ENCODE results near the gene AIMP1.
"Not testable (repeated sequence)": the region's sequence is repeated elsewhere in the genome, so short reads cannot be mapped to it uniquely, and the experiment has no call there.

The AIMP1 gene

DNA sequence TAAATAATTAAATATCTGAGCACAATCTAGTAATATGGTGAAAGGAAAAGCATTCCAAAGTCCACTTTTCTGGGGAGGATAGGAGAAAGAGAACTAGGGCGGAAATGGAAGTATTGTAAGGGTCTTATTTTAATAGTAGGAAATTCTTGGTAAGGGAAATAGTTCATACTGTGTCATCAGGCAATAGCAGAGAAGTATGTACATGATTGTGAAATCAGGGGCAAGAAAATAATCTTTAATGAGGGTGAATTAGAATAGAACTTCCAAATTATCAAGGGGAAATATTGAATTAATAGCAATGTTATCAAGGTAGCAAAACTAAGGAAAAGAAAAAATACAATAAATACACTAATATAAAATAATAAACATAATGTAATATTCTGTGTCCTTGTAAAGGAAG is 37.4 kb downstream of the AIMP1 start:
- no peak for DNase-seq

DNA sequence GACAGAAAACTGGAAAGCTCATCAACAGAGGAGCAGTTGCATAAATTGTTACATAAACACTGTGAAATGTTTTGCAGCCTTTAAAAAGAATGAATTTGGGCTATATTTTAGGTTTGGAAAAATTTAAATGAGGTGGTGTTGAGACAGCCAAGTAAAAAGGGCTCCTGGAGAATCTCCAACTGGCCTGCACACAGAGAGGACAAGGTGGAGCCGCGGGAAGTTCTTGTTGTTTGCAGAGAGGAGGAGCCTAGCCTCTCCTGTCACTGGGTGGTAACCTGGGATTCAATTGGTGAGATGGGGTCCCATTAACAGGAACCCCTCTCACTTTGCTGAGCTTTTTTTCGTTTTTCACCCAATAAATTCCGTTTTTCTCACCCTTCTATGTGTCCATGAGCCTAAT is 38.8 kb downstream of the AIMP1 start:
- DNase-seq = no peak

DNA sequence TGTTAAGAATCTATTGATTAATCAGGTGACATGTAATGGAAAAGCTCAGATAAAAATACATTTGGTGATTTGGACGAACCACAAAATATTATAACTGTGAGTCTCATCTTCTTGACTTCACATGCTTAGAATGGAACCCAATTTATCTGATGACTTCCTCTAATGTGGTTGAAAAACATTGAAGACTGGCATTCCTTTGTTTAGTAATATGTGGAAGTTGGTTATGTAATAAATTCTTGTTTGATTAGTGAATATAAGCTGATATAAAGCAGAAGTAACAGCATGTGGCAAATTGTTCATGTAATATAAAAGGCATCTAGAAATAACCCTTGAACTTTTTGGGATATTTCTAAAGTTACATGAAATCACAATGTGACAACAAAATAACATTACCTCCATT is 42.5 kb downstream of the AIMP1 start:
- no peak for DNase-seq

DNA sequence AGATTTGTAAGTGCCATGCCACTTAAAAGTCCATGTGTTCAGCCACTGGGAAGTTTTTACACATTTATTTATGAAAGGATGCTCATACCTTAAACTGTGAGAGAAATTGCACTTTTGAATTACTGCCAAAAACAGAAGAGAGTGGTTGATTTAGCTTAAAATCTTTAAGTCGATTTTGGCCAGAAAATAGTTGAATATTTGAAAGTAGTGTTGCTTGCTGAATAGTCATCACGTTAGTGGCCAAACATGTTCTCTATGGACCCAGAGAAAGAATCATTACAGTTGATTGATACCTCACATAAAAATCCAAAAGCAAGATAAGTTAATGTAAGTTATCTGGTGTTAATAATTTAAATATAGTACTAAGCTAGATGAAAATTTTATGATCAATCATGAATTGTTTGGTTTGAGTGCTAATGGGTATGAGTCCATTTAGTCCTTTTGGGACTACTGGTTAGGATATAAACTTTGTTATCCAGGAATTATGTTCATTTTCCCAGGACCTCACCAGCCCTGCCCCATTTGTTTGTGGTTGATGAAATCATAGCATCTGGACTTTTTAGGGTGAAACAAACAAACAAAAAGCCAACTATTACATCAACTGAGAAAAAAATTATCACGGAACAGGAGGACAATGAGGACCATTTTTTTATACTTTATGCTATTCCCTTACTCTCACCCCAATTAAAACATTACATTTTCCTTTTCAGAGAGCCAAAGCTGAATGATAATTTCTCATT is 45.9 kb downstream of the AIMP1 start:
- no peak for DNase-seq

DNA sequence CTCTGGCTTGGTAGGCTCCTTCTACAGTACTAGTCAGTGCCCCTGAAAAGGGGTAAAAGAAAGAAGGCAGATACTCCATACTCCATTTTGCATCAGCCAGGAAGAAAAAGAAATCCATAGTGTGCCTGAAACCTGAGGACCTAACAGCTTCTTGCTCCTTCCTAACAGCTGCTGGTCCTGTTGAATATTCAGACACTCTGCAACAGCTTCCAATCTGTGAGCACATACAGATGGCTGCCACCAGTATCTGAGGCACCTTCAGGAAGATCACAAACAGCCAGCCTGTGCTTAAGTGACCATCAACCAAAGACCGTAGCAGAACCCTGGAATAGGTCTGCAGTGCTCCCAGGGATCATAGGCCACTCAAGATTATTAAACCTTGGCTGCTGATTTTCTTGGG is 47.9 kb downstream of the AIMP1 start:
- no peak for DNase-seq

DNA sequence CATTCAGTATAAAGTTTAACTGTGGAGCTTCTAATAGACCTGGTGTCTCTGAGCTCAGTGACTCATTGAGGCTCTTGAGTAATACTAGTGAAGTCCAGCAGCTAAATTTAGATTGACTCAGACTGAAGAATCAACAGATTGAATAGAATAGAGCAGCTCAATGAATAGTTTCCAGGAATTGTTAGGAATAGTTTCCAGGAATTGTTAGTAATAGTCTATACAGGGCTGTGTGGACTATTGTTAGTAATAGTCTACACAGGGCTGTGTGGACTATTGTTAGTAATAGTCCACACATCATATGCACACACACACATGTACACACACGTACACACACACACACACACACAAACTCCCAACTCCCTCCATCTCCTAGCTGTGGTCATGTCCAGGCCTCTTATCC is 49.3 kb downstream of the AIMP1 start:
- no peak for DNase-seq

DNA sequence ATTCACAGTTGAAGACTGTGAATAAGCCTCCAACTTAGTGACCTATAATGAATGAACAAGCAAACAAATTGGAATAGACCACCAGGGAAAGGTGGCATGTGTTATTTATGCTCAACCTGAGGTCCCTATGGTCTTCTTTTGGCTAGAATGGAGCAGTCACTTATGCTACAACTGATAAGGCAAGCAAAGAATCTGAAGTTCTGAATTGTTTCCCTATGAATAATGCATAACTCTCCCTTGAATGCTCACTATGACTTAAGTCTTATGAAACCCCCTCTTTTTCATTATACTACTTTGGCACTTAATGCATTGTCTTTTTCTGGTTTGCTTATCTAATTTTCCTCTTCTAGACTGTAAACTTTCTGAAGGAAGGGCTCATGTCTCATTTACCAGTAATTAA is 49.7 kb downstream of the AIMP1 start:
- no peak for DNase-seq

DNA sequence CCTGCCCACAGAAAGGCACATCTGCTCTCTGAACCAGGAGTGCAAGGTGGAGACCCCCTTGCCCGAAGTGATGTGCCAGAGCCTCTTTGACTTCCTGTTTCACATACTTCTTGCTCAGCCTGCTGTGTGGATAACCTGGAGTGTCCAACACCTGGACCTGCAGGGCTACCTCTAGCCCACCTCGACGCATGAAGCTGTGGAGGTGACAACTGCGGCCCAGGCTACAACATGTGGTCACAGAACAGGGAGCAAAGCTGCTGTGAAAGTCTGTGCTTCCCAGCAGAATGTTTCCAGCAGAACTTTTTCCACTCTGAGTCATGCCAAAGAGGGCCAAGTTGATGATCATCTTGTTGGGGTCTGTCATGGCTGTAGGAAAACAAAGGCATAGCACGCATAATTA is 50.7 kb downstream of the AIMP1 start:
- DNase-seq = no peak

DNA sequence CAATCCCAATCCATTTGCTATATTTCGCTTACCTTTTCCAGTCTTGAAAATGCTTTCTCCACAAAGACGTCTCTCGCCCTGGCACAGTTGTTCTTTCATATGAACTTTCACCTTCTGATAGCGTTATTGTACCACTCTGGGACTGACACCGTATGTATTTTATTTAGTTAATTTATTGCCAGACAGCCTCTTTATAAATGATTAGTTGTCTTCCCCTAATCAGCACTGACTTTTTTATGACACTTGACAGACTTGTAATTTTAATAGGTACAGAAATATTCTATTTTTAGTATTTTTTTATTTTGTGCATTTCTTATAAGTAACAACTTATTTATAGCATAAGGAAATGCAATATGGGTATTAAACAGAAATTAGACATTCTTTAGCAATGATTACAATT is 52.3 kb downstream of the AIMP1 start, which contains the start of gene GIMD1:
GIMD1 (minus strand) TSS at position 101 of the 400 bp plus-strand sequence. CDS start 1,343 bp downstream, outside the sequence.
- no peak for DNase-seq

DNA sequence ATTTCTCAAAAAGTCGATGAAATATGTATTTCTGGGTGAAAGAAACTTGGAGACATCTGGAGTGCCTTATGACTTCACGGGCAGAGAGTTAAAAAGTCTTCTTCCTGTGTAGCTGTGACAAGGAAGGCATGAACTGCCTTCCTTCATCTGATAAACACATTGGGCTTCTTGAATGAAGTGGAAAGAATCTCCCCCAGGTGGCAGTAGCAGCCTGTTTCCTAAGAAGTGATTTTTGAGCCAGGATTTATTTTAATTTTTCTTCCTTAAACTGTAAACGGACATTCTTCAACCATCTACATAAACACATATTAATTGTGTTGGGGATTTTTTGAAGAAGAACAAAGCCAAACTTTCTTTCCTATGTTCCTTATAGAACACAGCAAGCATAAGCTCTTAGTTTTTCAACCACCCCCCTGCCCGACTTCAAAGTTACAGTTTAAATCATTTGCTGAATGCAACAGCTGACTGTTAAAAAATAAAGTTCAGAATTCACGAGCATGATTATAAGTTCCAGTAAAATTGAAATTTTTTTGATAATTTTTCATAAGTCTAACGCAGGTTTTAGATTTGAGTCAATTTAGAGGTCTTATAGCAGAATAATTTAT is 53.2 kb downstream of the AIMP1 start:
- DNase-seq = peak; percentile 44

DNA sequence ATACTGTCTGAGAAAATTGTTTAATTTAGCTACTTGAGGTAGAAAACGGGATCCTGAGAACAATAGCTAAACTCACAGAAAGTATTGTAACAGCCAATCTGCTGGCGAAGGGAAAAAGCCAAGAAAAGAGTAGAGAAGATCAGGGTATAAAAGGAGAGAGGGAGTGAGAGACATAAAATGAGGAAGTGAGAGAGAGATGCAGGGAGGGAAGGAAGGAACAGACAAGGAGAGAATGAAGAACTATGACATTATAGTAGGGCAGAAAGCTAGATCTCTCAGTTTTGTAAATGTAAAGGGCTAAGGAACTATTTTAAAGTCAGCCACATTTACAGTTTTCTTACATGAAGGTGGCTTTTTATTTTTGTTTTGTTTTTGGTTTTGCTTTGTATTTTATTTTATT is 53.9 kb downstream of the AIMP1 start:
- no peak for DNase-seq

DNA sequence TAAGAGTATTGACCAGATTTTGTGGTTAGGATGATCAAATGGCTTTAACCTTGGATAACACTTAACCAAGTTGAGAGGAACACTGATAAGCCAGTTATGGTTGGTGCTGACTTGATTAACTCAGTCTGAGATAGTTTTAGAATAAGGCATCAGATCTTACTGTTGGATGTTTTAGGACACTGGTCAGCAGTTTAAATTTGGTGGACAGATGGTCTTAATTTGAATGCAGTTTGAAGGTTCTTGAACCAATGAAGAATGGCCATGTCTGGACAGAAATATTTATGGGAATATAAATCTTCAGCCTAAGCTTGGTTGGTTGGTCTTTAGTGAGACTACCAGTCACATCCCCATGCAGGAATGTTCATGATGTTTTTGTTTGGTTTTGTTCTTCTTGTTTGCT is 54.8 kb downstream of the AIMP1 start:
- no peak for DNase-seq

DNA sequence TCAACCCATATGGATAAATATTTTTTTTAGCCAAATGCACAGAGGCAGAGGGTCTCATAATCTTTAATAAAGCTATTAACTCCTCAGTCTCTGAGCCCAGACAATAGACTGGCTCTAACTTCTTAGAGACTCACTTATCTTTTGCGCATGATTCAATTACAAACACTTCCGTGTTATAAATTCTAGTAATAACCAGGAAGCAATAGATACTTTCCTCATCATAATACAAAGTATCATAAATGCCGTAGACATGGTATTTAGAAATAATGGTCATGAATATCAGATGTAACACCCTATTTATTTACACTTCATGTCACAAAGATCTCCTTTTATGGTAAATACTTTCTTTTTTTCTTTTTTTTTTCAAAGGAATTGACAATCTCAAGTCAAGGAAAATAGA is 56.7 kb downstream of the AIMP1 start:
- DNase-seq = no peak

DNA sequence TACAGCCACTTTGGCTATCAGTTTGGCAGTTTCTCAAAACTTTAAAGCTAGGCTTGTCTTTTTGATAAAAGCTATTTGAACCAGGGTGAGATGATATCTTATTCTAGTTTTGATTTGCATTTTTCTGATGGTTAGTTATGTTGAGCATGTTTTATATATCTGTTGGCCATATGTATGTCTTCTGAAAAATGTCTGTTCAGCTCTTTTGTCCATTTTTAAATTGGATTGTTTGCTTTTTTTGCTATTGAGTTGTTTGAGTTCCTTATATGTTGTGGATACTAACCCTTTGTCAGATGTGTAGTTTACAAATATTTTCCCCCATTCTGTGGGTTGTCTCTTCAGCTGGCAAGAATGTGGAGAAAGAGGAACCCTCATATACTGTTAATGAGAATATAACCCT is 63.8 kb downstream of the AIMP1 start:
- DNase-seq = no peak

DNA sequence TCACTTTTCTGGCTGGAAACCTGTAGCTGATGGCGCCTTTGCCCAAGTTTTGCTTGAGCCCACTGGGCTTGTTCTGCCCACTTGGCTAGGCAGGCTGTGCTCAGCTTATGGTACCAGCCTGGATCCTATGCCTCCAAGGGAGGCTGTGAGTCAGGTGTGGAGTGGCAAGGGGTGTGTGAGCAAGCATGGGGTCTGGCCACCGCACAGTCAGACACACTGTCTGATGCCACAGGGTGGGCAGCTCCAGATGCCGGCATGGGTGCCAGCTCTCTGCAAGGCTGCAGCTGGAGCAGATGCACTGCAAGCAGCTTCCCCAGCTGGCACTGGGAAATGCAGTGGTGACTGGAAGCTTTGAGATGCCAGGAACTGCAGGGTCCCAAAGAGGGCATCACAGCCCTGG is 68.5 kb downstream of the AIMP1 start:
- DNase-seq = no peak

DNA sequence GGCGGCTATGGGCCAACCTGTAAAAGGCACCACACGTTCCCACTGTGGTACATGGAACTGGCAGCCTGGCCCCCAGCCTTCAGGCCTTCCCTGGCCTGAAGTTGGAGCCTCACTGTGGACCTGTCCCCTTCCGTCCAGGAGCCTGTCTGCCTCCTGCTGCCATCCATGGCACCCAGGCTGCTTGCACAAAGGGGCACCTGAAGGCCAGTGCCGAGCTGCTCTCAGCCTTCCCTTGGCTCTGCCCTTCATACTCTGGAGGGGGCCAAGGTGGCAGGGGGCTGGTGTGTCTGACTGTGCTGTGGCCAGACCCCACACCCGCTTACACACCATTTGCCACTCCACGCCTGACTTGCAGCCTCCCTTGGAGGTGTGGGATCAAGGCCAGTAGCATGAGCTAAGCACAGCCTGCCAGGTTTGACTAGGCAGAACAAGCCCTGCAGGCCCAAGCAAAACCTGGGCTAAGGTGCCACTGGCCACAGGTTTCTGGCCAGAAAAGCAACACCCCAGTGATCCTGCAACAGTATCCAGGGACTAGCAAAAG is 69.6 kb downstream of the AIMP1 start:
- no peak for DNase-seq

DNA sequence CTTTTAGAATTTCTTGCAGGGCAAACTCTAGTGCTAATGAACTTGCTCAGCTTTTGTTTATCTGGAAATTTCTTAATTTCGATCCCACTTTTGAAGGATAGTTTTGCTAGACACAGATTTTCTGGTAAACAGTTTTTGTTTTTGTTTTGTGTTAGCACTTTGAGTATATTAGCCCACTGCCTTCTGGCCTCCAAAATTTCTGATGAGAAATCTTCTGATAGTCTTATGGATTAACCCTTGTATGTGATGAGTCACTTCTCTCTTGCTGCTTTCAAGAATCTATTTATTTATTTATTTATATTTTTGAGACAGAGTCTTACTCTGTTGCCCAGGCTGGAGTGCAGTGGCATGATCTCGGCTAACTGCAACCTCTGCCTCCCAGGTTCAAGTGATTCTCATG is 79.2 kb downstream of the AIMP1 start:
- no peak for DNase-seq

DNA sequence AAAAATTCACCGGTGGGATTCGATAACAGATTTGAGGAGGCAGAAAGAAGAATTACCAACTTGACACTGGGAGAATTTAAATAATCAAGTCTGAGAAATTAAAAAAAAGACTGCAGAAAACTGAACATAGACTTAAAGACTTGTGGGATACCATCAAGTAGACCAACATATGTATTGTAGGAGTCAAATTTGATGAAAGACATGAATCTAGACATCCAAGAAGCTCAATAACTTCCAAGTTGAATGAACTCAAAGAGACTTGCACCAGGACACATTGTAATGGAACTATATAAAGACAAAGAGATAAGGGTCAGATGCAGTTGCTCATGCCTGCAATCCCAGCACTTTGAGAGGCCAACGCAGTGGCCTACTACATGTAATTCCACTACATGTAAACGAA is 82.5 kb downstream of the AIMP1 start:
- DNase-seq = not testable (repeated sequence)
